HG03439 (cell line): ENCODE measurements around the gene TMEM131.

ENCODE experiments used
- ATAC-seq: cut with Tn5 transposase; IDR thresholded peaks from one replicate; pipeline ENCODE4 v1.9.1; 2021; ENCODE audit warnings: mild to moderate bottlenecking, moderate library complexity; ENCODE audit not compliant: unreplicated experiment

Gene TMEM131

GRCh38 chr2:97741686-97742085, 254.1 kb downstream of the TMEM131 start:
- no peak for ATAC-seq

GRCh38 chr2:97741251-97741650, 254.5 kb downstream of the TMEM131 start:
- ATAC-seq: no peak

GRCh38 chr2:97740590-97741182, 255.1 kb downstream of the TMEM131 start:
- ATAC-seq: no peak

GRCh38 chr2:97739893-97740245, 255.9 kb downstream of the TMEM131 start:
- no peak for ATAC-seq

GRCh38 chr2:97739020-97739892, 256.5 kb downstream of the TMEM131 start:
- ATAC-seq: no peak

GRCh38 chr2:97738179-97739019, 257.3 kb downstream of the TMEM131 start:
- no peak for ATAC-seq

GRCh38 chr2:97737421-97738178, 258.1 kb downstream of the TMEM131 start:
- no peak for ATAC-seq

GRCh38 chr2:97736608-97737330, 259.0 kb downstream of the TMEM131 start:
- ATAC-seq: no peak

GRCh38 chr2:97736185-97736584, 259.6 kb downstream of the TMEM131 start:
- ATAC-seq: no peak

GRCh38 chr2:97735161-97735561, 260.6 kb downstream of the TMEM131 start:
- no peak for ATAC-seq

GRCh38 chr2:97734061-97735051, 261.4 kb downstream of the TMEM131 start:
- no peak for ATAC-seq

- no peak for ATAC-seq
These were observed 262.3 kb downstream of the TMEM131 start for GRCh38 chr2:97733341-97734035.

GRCh38 chr2:97732436-97733340, 263.1 kb downstream of the TMEM131 start:
- ATAC-seq: no peak

GRCh38 chr2:97731274-97732020, 264.3 kb downstream of the TMEM131 start:
- no peak for ATAC-seq

GRCh38 chr2:97730245-97730644, 265.5 kb downstream of the TMEM131 start:
- no peak for ATAC-seq

GRCh38 chr2:97728091-97728731, 267.5 kb downstream of the TMEM131 start:
- ATAC-seq: no peak
